ENCODE data around the gene TBC1D8.

TBC1D8 gene

DNA sequence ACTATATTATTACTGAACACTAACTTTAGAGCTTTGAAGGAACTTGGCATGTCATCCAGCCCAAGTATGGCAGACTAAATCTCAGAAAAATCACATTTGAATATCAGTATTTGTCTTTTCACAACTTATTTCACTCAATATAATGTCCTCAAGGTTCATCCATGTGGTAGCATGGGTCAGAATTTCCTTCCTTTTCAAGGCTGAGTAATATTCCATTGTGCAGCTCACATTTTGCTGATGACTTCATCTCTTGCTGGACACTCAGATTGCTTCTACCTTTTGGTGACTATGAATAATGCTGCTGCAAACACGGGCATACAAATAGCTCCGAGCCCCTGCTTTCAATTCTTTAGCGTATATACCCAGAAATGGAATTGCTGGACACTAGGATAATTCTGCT is 102.4 kb downstream of the TBC1D8 start:
- no peak for TF ChIP-seq FOXP2 (optimal IDR thresholded peaks at IDR 0.05; ENCODE audit: control extremely low read depth, extremely low read length, insufficient read depth)
- no peak for TF ChIP-seq POLR2AphosphoS5 (IDR thresholded peaks at IDR 0.05; ENCODE audit: borderline replicate concordance, low read depth, low read length)
- no peak for TF ChIP-seq EZH2 (IDR thresholded peaks at IDR 0.05)
- Histone ChIP-seq H3K9ac (ENCODE audit: insufficient read length) (no peak overlapping the region), H3K27ac (no peak overlapping the region), H3K4me3 (no peak overlapping the region), H3K36me3 (ENCODE audit: insufficient read depth, low read length) (peaks cover 14% of the 10 kb centered on the region), H3K9me3 (ENCODE audit: low read depth, low read length) (no peaks in the 10 kb centered on the region)
- no peak for DNase-seq (ENCODE audit: low read depth, low spot score)

DNA sequence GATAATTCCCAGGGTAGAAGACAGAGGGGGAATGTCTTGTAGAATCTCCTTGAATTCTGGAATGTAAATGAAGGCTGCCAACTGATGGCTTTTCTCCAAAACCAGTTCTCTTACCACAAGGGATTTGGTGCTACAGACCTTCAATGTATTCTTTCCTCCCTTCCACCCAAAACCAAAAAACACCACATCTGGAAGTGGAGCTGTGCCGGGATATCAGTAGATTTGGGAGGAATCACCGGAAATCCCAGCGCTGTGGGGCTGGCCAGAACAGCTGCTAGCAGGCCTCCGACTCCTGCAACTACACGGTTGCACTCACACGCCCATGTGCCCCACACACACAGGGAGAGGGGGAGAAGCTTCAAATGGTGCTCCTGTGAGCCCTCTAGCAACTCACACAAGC is 103.4 kb downstream of the TBC1D8 start:
- H3K9ac ChIP-seq (ENCODE audit: insufficient read length) = no peak overlapping the region
- H3K27ac ChIP-seq = no peak overlapping the region
- TF ChIP-seq POLR2AphosphoS5 (IDR thresholded peaks at IDR 0.05; ENCODE audit: borderline replicate concordance, low read depth, low read length) = no peak
- no peak for TF ChIP-seq FOXP2 (optimal IDR thresholded peaks at IDR 0.05; ENCODE audit: control extremely low read depth, extremely low read length, insufficient read depth)
- no peak for TF ChIP-seq EZH2 (IDR thresholded peaks at IDR 0.05)
- no peak overlapping the region for H3K4me3 ChIP-seq
- H3K9me3 ChIP-seq (ENCODE audit: low read depth, low read length) = no peaks in the 10 kb centered on the region
- DNase-seq (ENCODE audit: low read depth, low spot score) = no peak
- H3K36me3 ChIP-seq (ENCODE audit: insufficient read depth, low read length) = peaks cover 14% of the 10 kb centered on the region

DNA sequence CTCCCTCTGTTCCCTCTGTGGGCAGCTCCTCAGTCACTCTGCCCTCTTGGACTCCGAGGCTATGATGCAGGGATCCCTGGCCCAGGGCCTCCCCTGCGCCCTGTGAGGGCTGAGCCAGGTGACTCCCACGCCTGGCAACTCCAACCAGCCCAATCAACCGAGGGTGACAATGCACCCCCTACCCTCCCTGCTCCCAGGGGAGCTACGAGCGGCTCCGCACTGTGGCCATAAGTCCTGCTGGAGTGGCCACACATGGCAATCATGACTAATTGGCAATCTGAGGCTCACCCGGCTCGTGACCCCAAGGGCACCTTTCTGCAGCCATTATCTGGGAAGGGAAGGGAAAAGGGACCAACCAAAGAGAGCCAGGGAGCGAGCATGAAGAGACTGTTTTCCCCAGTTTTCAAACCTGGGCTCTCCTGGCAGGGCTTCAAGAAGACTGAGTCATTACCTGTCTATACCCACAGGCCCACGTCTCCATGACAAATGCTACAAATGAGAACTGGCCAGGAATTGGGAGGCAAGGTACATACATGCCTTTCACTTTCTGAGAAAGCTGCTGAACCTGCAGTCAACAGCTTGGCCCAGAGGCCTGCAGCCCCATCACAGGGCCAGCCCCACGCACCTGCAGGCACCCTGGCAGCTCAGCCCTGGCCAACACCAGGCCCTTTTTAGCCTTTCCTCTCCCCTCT is 104.0 kb downstream of the TBC1D8 start:
- H3K4me3 ChIP-seq = no peak overlapping the region
- DNase-seq (ENCODE audit: low read depth, low spot score) = no peak
- H3K9ac ChIP-seq (ENCODE audit: insufficient read length) = no peak overlapping the region
- no peaks in the 10 kb centered on the region for H3K9me3 ChIP-seq (ENCODE audit: low read depth, low read length)
- peaks cover 14% of the 10 kb centered on the region for H3K36me3 ChIP-seq (ENCODE audit: insufficient read depth, low read length)
- no peak overlapping the region for H3K27ac ChIP-seq
- TF ChIP-seq FOXP2 (optimal IDR thresholded peaks at IDR 0.05; ENCODE audit: control extremely low read depth, extremely low read length, insufficient read depth) (no peak), POLR2AphosphoS5 (IDR thresholded peaks at IDR 0.05; ENCODE audit: borderline replicate concordance, low read depth, low read length) (no peak), EZH2 (IDR thresholded peaks at IDR 0.05) (no peak)

DNA sequence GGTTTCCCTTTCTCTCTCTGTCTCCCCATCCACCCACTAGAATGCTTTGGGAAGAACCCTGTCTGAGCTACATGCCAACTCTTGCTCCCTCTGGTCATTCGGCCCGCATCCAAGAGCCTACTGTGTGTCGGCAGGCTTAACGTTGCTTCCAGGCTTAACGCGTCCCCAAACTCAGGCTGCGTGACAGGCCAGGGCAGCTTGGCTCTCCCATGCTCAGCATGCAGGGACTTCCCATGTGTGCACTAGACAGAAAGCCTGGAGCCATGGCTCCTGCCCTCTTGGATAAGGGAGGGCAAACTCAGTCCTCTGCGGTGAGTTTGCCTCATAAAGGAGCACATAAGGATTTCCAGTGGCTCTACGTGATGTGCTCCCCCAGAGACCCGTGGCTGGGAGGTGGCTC is 105.9 kb downstream of the TBC1D8 start:
- no peaks in the 10 kb centered on the region for H3K9me3 ChIP-seq (ENCODE audit: low read depth, low read length)

DNA sequence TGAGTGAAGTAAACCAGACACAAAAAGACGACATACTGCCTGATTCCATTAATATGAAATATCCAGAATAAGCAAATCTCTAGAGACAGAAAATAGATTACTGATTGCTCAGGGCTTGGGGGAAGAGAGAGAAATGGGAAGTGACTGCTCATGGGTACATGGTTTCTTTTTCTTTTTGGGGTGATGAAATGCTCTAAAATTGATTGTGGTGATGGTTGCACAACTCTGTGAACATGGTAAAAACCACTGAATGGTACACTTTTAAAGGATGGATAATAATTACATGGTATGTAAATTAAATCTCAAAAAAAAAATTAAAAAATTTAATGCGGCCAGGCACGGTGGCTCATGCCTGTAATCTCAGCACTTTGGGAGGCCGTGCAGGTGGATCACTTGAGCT is 109.8 kb downstream of the TBC1D8 start:
- Histone ChIP-seq H3K36me3 (ENCODE audit: insufficient read depth, low read length) (peaks cover 11% of the 10 kb centered on the region; the same call in 1 of the 2 replicates), H3K27ac (no peak overlapping the region)
- no peak for DNase-seq (ENCODE audit: low read depth, low spot score)

More for the DNA sequence above, 105.9 kb downstream of the TBC1D8 start:
- no peak for DNase-seq (ENCODE audit: low read depth, low spot score)
- peaks cover 11% of the 10 kb centered on the region for H3K36me3 ChIP-seq (ENCODE audit: insufficient read depth, low read length)
- TF ChIP-seq EZH2 (IDR thresholded peaks at IDR 0.05) (no peak), POLR2AphosphoS5 (IDR thresholded peaks at IDR 0.05; ENCODE audit: borderline replicate concordance, low read depth, low read length) (no peak), FOXP2 (optimal IDR thresholded peaks at IDR 0.05; ENCODE audit: control extremely low read depth, extremely low read length, insufficient read depth) (no peak)
- no peak overlapping the region for H3K4me3 ChIP-seq
- no peak overlapping the region for H3K9ac ChIP-seq (ENCODE audit: insufficient read length)
- no peak overlapping the region for H3K27ac ChIP-seq

DNA sequence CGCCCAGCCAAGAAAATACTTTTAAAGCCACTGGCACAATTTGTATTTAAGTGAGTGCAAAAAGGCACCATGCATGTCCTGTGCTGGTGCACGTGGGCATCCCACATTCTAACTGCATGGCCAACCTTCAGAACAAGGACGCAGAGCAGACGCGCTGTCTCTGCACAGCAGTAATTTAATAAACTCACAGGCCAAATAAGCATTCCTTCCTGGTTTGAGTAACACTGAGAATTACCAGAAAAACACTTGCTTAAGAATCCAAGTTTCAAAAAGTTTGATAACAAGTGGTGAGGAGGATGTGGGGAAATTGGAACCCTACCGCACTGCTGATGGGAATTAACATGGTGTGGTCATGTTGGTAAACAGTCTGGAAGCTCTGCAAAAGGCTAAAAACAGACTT is 110.4 kb downstream of the TBC1D8 start:
- H3K9me3 ChIP-seq (ENCODE audit: low read depth, low read length) = no peaks in the 10 kb centered on the region
- no peak for DNase-seq (ENCODE audit: low read depth, low spot score)
- TF ChIP-seq POLR2AphosphoS5 (IDR thresholded peaks at IDR 0.05; ENCODE audit: borderline replicate concordance, low read depth, low read length) = no peak
- no peak for TF ChIP-seq FOXP2 (optimal IDR thresholded peaks at IDR 0.05; ENCODE audit: control extremely low read depth, extremely low read length, insufficient read depth)
- no peak for TF ChIP-seq EZH2 (IDR thresholded peaks at IDR 0.05)
- no peak overlapping the region for H3K27ac ChIP-seq
- H3K36me3 ChIP-seq (ENCODE audit: insufficient read depth, low read length) = peaks cover 11% of the 10 kb centered on the region; the same call in 1 of the 2 replicates
- H3K9ac ChIP-seq (ENCODE audit: insufficient read length) = no peak overlapping the region
- no peak overlapping the region for H3K4me3 ChIP-seq

More for the DNA sequence above, 109.8 kb downstream of the TBC1D8 start:
- no peak overlapping the region for H3K9ac ChIP-seq (ENCODE audit: insufficient read length)
- TF ChIP-seq FOXP2 (optimal IDR thresholded peaks at IDR 0.05; ENCODE audit: control extremely low read depth, extremely low read length, insufficient read depth) (no peak), EZH2 (IDR thresholded peaks at IDR 0.05) (no peak), POLR2AphosphoS5 (IDR thresholded peaks at IDR 0.05; ENCODE audit: borderline replicate concordance, low read depth, low read length) (no peak)
- H3K4me3 ChIP-seq = no peak overlapping the region
- no peaks in the 10 kb centered on the region for H3K9me3 ChIP-seq (ENCODE audit: low read depth, low read length)

DNA sequence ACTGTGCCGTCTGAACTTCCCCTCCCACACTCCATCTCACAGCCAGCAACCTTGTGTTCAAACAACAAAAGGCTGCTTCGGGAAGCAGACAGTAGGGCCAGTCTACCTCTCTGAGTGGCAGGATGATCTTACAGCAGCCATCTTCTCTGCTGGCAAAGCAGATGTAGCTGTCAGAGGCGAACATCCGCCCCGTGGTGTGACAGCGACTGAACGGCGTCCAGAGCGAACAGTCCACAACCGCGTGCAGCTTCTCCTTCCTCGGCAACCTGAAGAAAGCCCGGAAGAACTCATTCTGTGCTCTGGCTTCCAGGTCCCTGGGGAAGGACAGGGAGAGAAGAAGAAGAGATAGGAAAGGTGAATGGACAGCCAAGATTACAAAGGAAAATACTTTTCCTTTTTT is 111.1 kb downstream of the TBC1D8 start:
- Histone ChIP-seq H3K27ac (no peak overlapping the region), H3K9ac (ENCODE audit: insufficient read length) (no peak overlapping the region), H3K9me3 (ENCODE audit: low read depth, low read length) (no peaks in the 10 kb centered on the region), H3K36me3 (ENCODE audit: insufficient read depth, low read length) (peaks cover 15% of the 10 kb centered on the region; the same call in 1 of the 2 replicates), H3K4me3 (no peak overlapping the region)
- TF ChIP-seq POLR2AphosphoS5 (IDR thresholded peaks at IDR 0.05; ENCODE audit: borderline replicate concordance, low read depth, low read length) (no peak), EZH2 (IDR thresholded peaks at IDR 0.05) (no peak), FOXP2 (optimal IDR thresholded peaks at IDR 0.05; ENCODE audit: control extremely low read depth, extremely low read length, insufficient read depth) (no peak)
- DNase-seq (ENCODE audit: low read depth, low spot score) = no peak

DNA sequence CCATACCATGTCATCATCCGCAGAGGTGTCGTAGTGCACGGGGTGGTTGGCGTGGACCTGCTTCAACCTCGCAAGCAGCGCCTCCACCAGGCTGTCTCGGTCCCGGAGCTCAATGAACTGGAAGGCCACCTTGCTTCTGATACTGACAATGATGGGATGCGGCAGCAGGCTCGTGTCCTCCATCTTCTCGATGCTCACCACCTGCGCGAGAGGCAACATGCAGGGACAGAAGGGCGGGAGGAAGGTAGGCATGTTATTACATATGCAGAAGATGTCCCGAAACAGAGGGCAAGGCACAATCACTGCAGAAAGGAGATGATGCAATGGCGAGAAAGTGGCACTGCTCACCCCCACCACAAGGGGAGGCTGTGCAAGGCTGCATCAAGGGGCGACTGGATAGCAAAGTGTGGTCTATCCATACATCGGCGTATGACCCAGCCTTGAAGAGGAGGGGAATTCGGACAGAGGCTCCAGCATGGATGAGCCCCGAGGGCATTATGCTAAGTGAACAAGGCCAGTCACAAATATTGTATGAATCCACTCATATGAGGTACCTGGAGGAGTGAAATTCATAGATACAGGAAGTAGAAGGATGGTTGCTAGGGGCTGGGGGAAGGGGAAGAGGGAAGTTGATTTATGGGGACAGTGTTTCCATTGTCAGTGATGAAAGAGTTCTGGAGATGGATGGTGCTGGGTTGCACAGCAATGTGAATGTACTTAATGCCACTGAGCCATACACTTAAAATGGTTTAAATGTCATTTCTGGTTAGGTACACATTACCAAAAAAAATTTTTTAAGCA is 112.5 kb downstream of the TBC1D8 start:
- DNase-seq (ENCODE audit: low read depth, low spot score) = no peak
- Histone ChIP-seq H3K27ac (peak overlapping the region; percentile 56; the same call in 1 of the 2 replicates), H3K4me3 (no peak overlapping the region), H3K9ac (ENCODE audit: insufficient read length) (no peak overlapping the region), H3K36me3 (ENCODE audit: insufficient read depth, low read length) (peaks cover 15% of the 10 kb centered on the region; the same call in 1 of the 2 replicates), H3K9me3 (ENCODE audit: low read depth, low read length) (no peaks in the 10 kb centered on the region)
- TF ChIP-seq EZH2 (IDR thresholded peaks at IDR 0.05) (no peak), POLR2AphosphoS5 (IDR thresholded peaks at IDR 0.05; ENCODE audit: borderline replicate concordance, low read depth, low read length) (no peak), FOXP2 (optimal IDR thresholded peaks at IDR 0.05; ENCODE audit: control extremely low read depth, extremely low read length, insufficient read depth) (no peak)
